ENCODE data around the gene UBXN2A.

DNA sequence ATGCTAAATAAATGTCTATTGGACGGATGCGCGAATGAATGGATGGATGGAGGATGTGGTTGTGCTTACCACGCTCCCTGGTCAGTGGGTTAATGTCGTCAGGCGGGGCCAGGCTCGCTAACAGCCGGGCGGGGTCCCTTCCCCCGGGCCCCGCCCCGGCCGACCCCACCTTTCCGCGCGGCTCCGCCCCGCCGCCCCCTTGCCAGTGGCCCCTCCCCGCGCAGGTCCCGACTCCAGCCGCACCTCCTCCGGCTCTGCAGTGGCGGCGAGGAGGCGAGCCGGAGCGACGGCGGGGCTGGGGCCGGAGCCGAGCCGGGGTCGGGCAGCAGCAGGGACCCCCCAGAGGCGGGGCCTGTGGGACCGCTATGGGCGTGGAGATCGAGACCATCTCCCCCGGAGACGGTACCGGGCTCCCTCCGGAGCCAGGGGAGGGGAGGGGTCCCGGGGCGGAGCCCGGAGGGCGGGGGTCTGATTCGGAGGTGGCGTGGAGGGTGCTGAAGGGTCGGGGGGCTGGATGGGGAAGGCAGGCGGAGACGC is 109.3 kb downstream of the UBXN2A start, which contains the start of gene FKBP1B:
- peak; percentile 17 to 53 (median 23) for TF ChIP-seq POLR2A (IDR thresholded peaks at IDR 0.05)
- TF ChIP-seq, protein P1, sequence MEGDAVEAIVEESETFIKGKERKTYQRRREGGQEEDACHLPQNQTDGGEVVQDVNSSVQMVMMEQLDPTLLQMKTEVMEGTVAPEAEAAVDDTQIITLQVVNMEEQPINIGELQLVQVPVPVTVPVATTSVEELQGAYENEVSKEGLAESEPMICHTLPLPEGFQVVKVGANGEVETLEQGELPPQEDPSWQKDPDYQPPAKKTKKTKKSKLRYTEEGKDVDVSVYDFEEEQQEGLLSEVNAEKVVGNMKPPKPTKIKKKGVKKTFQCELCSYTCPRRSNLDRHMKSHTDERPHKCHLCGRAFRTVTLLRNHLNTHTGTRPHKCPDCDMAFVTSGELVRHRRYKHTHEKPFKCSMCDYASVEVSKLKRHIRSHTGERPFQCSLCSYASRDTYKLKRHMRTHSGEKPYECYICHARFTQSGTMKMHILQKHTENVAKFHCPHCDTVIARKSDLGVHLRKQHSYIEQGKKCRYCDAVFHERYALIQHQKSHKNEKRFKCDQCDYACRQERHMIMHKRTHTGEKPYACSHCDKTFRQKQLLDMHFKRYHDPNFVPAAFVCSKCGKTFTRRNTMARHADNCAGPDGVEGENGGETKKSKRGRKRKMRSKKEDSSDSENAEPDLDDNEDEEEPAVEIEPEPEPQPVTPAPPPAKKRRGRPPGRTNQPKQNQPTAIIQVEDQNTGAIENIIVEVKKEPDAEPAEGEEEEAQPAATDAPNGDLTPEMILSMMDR (IDR thresholded peaks at IDR 0.05): no peak

All from body of pancreas (tissue), 4 donors.